CD4-positive, alpha-beta T cell treated with Interleukin-17A for 4 hours (primary cell): ENCODE measurements around the gene DAPK1.

ENCODE experiments used
- DNase-seq: peaks from one replicate; pipeline ENCODE4 v3.0.0-alpha.2; 2020; ENCODE audit warnings: mixed read lengths

DAPK1 gene

GRCh38 chr9:87672586-87672985 lies 174.9 kb downstream of the DAPK1 start:
- no peak for DNase-seq

- DNase-seq: no peak
Measured at GRCh38 chr9:87673446-87674120, 175.9 kb downstream of the DAPK1 start.

GRCh38 chr9:87674565-87675299 lies 177.1 kb downstream of the DAPK1 start:
- no peak for DNase-seq

GRCh38 chr9:87675906-87676515 lies 178.3 kb downstream of the DAPK1 start:
- DNase-seq: no peak

GRCh38 chr9:87676976-87677775 lies 179.5 kb downstream of the DAPK1 start:
- no peak for DNase-seq

GRCh38 chr9:87677776-87678587 lies 180.3 kb downstream of the DAPK1 start:
- DNase-seq: no peak

- peak; percentile 67 for DNase-seq
Measured at GRCh38 chr9:87678650-87679355, 181.1 kb downstream of the DAPK1 start.

GRCh38 chr9:87681271-87682061 lies 183.8 kb downstream of the DAPK1 start:
- no peak for DNase-seq

- no peak for DNase-seq
Measured at GRCh38 chr9:87682085-87682484, 184.4 kb downstream of the DAPK1 start.

GRCh38 chr9:87682618-87683017 lies 185.0 kb downstream of the DAPK1 start:
- no peak for DNase-seq

- DNase-seq: no peak
Measured at GRCh38 chr9:87683751-87684626, 186.3 kb downstream of the DAPK1 start.

- DNase-seq: peak; percentile 50
Measured at GRCh38 chr9:87684627-87685219, 187.1 kb downstream of the DAPK1 start.

- DNase-seq: peak; percentile 32
Measured at GRCh38 chr9:87685441-87685840, 187.8 kb downstream of the DAPK1 start.

GRCh38 chr9:87685871-87686519 lies 188.3 kb downstream of the DAPK1 start:
- DNase-seq: peak; percentile 23

GRCh38 chr9:87686520-87687090 lies 188.9 kb downstream of the DAPK1 start:
- DNase-seq: no peak

GRCh38 chr9:87687207-87687606 lies 189.5 kb downstream of the DAPK1 start:
- no peak for DNase-seq

GRCh38 chr9:87694236-87694755 lies 196.6 kb downstream of the DAPK1 start:
- DNase-seq: no peak

GRCh38 chr9:87695523-87695922 lies 197.9 kb downstream of the DAPK1 start:
- no peak for DNase-seq
